Mesenchymal stem cell (in vitro differentiated cells and primary cell): ENCODE results near the gene C8G.
A peak's percentile ranks its signal among the peaks of the same experiment; 100 is the strongest.

Experiments
- DNase-seq: peaks from one replicate; pipeline ENCODE4 v3.0.0-alpha.2; 2013
- H2AFZ ChIP-seq: one replicate; pipeline ENCODE4 v1.6.1; 2013; ENCODE audit warnings: low read depth, mild to moderate bottlenecking, control low read depth, inconsistent platforms, low read length, moderate library complexity
- H2AK5ac ChIP-seq: 2 replicates; pipeline ENCODE4 v1.6.1; 2013; ENCODE audit warnings: low read length, moderate library complexity, mild to moderate bottlenecking, inconsistent platforms; ENCODE audit not compliant: severe bottlenecking
- H2BK120ac ChIP-seq: one replicate; pipeline ENCODE4 v1.6.1; 2013; ENCODE audit warnings: low read depth, mild to moderate bottlenecking, inconsistent platforms, low read length, moderate library complexity
- H2BK12ac ChIP-seq, 2 experiments: one replicate each; pipeline ENCODE4 v1.6.1; 2013; ENCODE audit warnings: inconsistent platforms in 2 of 2, low read length in 2 of 2, mild to moderate bottlenecking in 2 of 2, moderate library complexity in 2 of 2, control low read depth in 1 of 2
- H2BK15ac ChIP-seq: one replicate; pipeline ENCODE4 v1.6.1; 2013; ENCODE audit warnings: mild to moderate bottlenecking, low read depth, inconsistent platforms; ENCODE audit not compliant: poor library complexity, severe bottlenecking
- H2BK5ac ChIP-seq: 2 replicates; pipeline ENCODE4 v1.6.1; 2013; ENCODE audit warnings: low read depth, mild to moderate bottlenecking, low read length, control low read depth, inconsistent platforms; ENCODE audit not compliant: poor library complexity, severe bottlenecking
- H3K14ac ChIP-seq, 2 experiments: one replicate each; pipeline ENCODE4 v1.6.1; 2013; ENCODE audit warnings: inconsistent platforms in 2 of 2, low read length in 2 of 2, control low read depth in 1 of 2, mild to moderate bottlenecking in 1 of 2, moderate library complexity in 1 of 2
- H3K18ac ChIP-seq, 2 experiments: one replicate each; pipeline ENCODE4 v1.6.1; 2013; ENCODE audit warnings: inconsistent platforms in 2 of 2, low read length in 2 of 2, control low read depth in 1 of 2, low read depth in 1 of 2, mild to moderate bottlenecking in 1 of 2
- H3K23ac ChIP-seq, 2 experiments: one replicate each; pipeline ENCODE4 v1.6.1; 2013; ENCODE audit warnings: inconsistent platforms in 2 of 2, low read length in 2 of 2, mild to moderate bottlenecking in 2 of 2, moderate library complexity in 2 of 2, control low read depth in 1 of 2
- H3K27ac ChIP-seq: 2 replicates; pipeline ENCODE4 v1.5.1; 2013; ENCODE audit warnings: mild to moderate bottlenecking, moderate library complexity, low read length, control low read depth, inconsistent platforms; ENCODE audit not compliant: poor library complexity, severe bottlenecking
- H3K27me3 ChIP-seq, 2 experiments: 2 replicates each; pipeline versions ENCODE4 v1.6.1 to v1.7.0; 2013; ENCODE audit warnings: low read length in 2 of 2, mild to moderate bottlenecking in 2 of 2, moderate library complexity in 2 of 2, control low read depth in 1 of 2, inconsistent platforms in 1 of 2; ENCODE audit not compliant: control insufficient read depth in 1 of 2, insufficient read depth in 1 of 2
- H3K36me3 ChIP-seq, 2 experiments: 2 replicates each; pipeline versions ENCODE4 v1.6.1 to v1.7.0; 2013; ENCODE audit warnings: low read length in 2 of 2, control low read depth in 1 of 2, inconsistent platforms in 1 of 2, low read depth in 1 of 2, mild to moderate bottlenecking in 1 of 2; ENCODE audit not compliant: insufficient read depth in 2 of 2, control insufficient read depth in 1 of 2
- H3K4ac ChIP-seq, 2 experiments: one replicate each; pipeline ENCODE4 v1.6.1; 2013; ENCODE audit warnings: inconsistent platforms in 2 of 2, low read length in 2 of 2, mild to moderate bottlenecking in 2 of 2, moderate library complexity in 2 of 2, control low read depth in 1 of 2, low read depth in 1 of 2
- H3K4me1 ChIP-seq: 2 replicates; pipeline ENCODE4 v1.6.1; 2013; ENCODE audit warnings: low read depth, low read length, control low read depth; ENCODE audit not compliant: control insufficient read depth, insufficient read depth
- H3K4me2 ChIP-seq: 2 replicates; pipeline ENCODE4 v1.6.1; 2013; ENCODE audit warnings: low read length, mild to moderate bottlenecking, inconsistent platforms; ENCODE audit not compliant: poor library complexity, severe bottlenecking
- H3K4me3 ChIP-seq, 2 experiments: 2 replicates each; pipeline versions ENCODE4 v1.5.1 to v1.7.0; 2013; ENCODE audit warnings: low read length in 2 of 2, mild to moderate bottlenecking in 2 of 2, control low read depth in 1 of 2, low read depth in 1 of 2; ENCODE audit not compliant: insufficient read depth in 1 of 2
- H3K79me1 ChIP-seq: replicated peaks from 2 replicates; pipeline ENCODE4 v1.6.1; 2013; ENCODE audit warnings: mild to moderate bottlenecking, control low read depth, low read length, inconsistent platforms; ENCODE audit not compliant: poor library complexity, severe bottlenecking
- H3K9ac ChIP-seq: 2 replicates; pipeline ENCODE4 v1.7.0; 2013; ENCODE audit warnings: mild to moderate bottlenecking, low read length, moderate library complexity
- H3K9me3 ChIP-seq: 2 replicates; pipeline ENCODE4 v1.7.0; 2013; ENCODE audit warnings: mild to moderate bottlenecking, low read length; ENCODE audit not compliant: control insufficient read depth
- H4K8ac ChIP-seq: one replicate; pipeline ENCODE4 v1.6.1; 2013; ENCODE audit warnings: inconsistent platforms, mild to moderate bottlenecking, low read length, moderate library complexity
- H4K91ac ChIP-seq: one replicate; pipeline ENCODE4 v1.6.1; 2013; ENCODE audit warnings: mild to moderate bottlenecking, low read length, inconsistent platforms
- WGBS: methylation state at CpG from one replicate; pipeline ENCODE4 v1.1.7; 2013; ENCODE audit warnings: mixed read lengths; 5-methylcytosine and 5-hydroxymethylcytosine counted together

The C8G gene

GRCh38 chr9:136954270-136955083 lies 9.4 kb downstream of the C8G start:
- Histone ChIP-seq H3K14ac (no peak overlapping the region), H3K23ac (no peak overlapping the region), H3K4me1 (peaks cover 15% of the 10 kb centered on the region), H2BK120ac (no peak overlapping the region), H3K27me3 (peaks cover 0 to 16% of the 10 kb centered on the region in 2 experiments), H2AK5ac (no peak overlapping the region), H3K36me3 (no peaks in the 10 kb centered on the region), H2AFZ (no peak overlapping the region), H4K91ac (no peak overlapping the region), H3K4me2 (no peak overlapping the region), H3K79me1 (no peaks in the 10 kb centered on the region), H3K9me3 (peaks cover 3% of the 10 kb centered on the region), H3K9ac (no peak overlapping the region), H3K4ac (no peak overlapping the region), H2BK12ac (no peak overlapping the region), H3K27ac (no peak overlapping the region), H3K18ac (no peak overlapping the region), H2BK5ac (no peak overlapping the region), H2BK15ac (no peak overlapping the region), H3K4me3 (no peak overlapping the region), H4K8ac (no peak overlapping the region)
- no peak for DNase-seq
- WGBS, result 85% methylated on average over 20 of the region's 25 CpGs

- Histone ChIP-seq H2BK15ac (no peak overlapping the region), H4K8ac (no peak overlapping the region), H3K4me3 (no peak overlapping the region), H3K18ac (no peak overlapping the region), H3K36me3 (no peaks in the 10 kb centered on the region), H3K27me3 (peaks cover 0 to 16% of the 10 kb centered on the region in 2 experiments), H3K14ac (peak overlapping the region in 1 of 2 experiments; percentile 41), H3K9ac (no peak overlapping the region), H3K27ac (no peak overlapping the region), H4K91ac (no peak overlapping the region), H3K4ac (no peak overlapping the region), H2AK5ac (no peak overlapping the region), H2AFZ (no peak overlapping the region), H3K9me3 (peaks cover 3% of the 10 kb centered on the region), H2BK12ac (no peak overlapping the region), H3K4me2 (no peak overlapping the region), H2BK5ac (no peak overlapping the region), H3K79me1 (no peaks in the 10 kb centered on the region), H2BK120ac (no peak overlapping the region), H3K23ac (no peak overlapping the region), H3K4me1 (peaks cover 14% of the 10 kb centered on the region)
- DNase-seq, result no peak
- 83% methylated on average over 14 of the region's 14 CpGs for WGBS
Measured at GRCh38 chr9:136955202-136955942, 10.3 kb downstream of the C8G start.

GRCh38 chr9:136955943-136956335 lies 10.9 kb downstream of the C8G start:
- Histone ChIP-seq H2BK120ac (no peak overlapping the region), H3K4me3 (no peak overlapping the region), H3K27ac (no peak overlapping the region), H4K8ac (no peak overlapping the region), H3K14ac (no peak overlapping the region), H3K23ac (no peak overlapping the region), H3K4me2 (no peak overlapping the region), H2AK5ac (no peak overlapping the region), H3K4ac (no peak overlapping the region), H3K27me3 (peaks cover 0 to 16% of the 10 kb centered on the region in 2 experiments), H2BK12ac (no peak overlapping the region), H2BK5ac (no peak overlapping the region), H3K9ac (no peak overlapping the region), H3K79me1 (no peaks in the 10 kb centered on the region), H3K4me1 (peaks cover 15% of the 10 kb centered on the region), H3K9me3 (peaks cover 3% of the 10 kb centered on the region), H3K18ac (no peak overlapping the region), H2AFZ (no peak overlapping the region), H3K36me3 (no peaks in the 10 kb centered on the region), H4K91ac (no peak overlapping the region), H2BK15ac (no peak overlapping the region)
- 95% methylated on average over 9 of the region's 9 CpGs for WGBS
- no peak for DNase-seq

GRCh38 chr9:136956604-136957003 lies 11.6 kb downstream of the C8G start:
- Histone ChIP-seq H3K18ac (no peak overlapping the region), H3K79me1 (no peaks in the 10 kb centered on the region), H3K27me3 (peaks cover 0 to 16% of the 10 kb centered on the region in 2 experiments), H2BK12ac (no peak overlapping the region), H2BK15ac (no peak overlapping the region), H3K9ac (no peak overlapping the region), H2BK5ac (no peak overlapping the region), H3K14ac (no peak overlapping the region), H3K4me1 (peaks cover 20% of the 10 kb centered on the region), H3K27ac (no peak overlapping the region), H4K8ac (no peak overlapping the region), H3K4me2 (no peak overlapping the region), H2AFZ (no peak overlapping the region), H2AK5ac (no peak overlapping the region), H4K91ac (no peak overlapping the region), H3K4ac (no peak overlapping the region), H3K9me3 (peaks cover 3% of the 10 kb centered on the region), H3K36me3 (no peaks in the 10 kb centered on the region), H3K4me3 (no peak overlapping the region), H3K23ac (no peak overlapping the region), H2BK120ac (no peak overlapping the region)
- DNase-seq, result no peak
- 85% methylated on average over 4 of the region's 4 CpGs for WGBS
